ENCODE results near the gene REPS2.

The REPS2 gene

DNA sequence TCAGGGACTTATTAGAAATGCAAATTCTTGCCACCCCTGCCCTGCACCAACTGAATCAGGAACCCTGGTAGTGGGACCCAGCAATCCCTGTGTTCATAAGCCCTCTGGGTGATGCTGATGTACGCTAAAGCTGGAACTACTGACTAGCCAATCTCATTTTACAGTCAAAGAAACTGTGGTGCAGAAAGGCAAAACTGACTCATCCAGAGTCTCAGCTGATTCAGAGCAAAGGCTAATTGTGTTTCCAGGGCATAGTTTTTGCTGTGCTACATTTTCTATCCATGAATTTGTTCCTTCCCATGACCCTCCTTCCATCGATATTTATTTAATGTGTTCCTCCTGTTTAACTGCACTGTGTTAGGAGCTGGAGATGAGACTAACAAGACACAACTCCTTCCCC, 207.5 kb downstream of the REPS2 start:
- DNase-seq (ENCODE audit: low read depth): no peak
- no peak overlapping the region for H3K4me3 ChIP-seq (ENCODE audit: low read depth, low read length)
- in situ Hi-C loops (cut with HindIII; ENCODE audit: low sequenced_read_pairs): no loop called here
- TF ChIP-seq, protein P1, sequence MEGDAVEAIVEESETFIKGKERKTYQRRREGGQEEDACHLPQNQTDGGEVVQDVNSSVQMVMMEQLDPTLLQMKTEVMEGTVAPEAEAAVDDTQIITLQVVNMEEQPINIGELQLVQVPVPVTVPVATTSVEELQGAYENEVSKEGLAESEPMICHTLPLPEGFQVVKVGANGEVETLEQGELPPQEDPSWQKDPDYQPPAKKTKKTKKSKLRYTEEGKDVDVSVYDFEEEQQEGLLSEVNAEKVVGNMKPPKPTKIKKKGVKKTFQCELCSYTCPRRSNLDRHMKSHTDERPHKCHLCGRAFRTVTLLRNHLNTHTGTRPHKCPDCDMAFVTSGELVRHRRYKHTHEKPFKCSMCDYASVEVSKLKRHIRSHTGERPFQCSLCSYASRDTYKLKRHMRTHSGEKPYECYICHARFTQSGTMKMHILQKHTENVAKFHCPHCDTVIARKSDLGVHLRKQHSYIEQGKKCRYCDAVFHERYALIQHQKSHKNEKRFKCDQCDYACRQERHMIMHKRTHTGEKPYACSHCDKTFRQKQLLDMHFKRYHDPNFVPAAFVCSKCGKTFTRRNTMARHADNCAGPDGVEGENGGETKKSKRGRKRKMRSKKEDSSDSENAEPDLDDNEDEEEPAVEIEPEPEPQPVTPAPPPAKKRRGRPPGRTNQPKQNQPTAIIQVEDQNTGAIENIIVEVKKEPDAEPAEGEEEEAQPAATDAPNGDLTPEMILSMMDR (IDR thresholded peaks at IDR 0.05; ENCODE audit: low read depth, low read length, missing control alignments): no peak

GRCh38 chrX:17160975-17161374, 214.5 kb downstream of the REPS2 start:
- H3K4me3 ChIP-seq (ENCODE audit: low read depth, low read length): no peak overlapping the region
- no peak for DNase-seq (ENCODE audit: low read depth)
- TF ChIP-seq, protein P1 (IDR thresholded peaks at IDR 0.05; ENCODE audit: low read depth, low read length, missing control alignments): no peak
- in situ Hi-C loops (cut with HindIII; ENCODE audit: low sequenced_read_pairs): no loop called here

- H3K4me3 ChIP-seq (ENCODE audit: low read depth, low read length): no peak overlapping the region
- no peak for DNase-seq (ENCODE audit: low read depth)
- in situ Hi-C loops (cut with HindIII; ENCODE audit: low sequenced_read_pairs): no loop called here
- TF ChIP-seq, protein P1 (IDR thresholded peaks at IDR 0.05; ENCODE audit: low read depth, low read length, missing control alignments): no peak
Observed at GRCh38 chrX:17161991-17162390, 215.5 kb downstream of the REPS2 start.

GRCh38 chrX:17164079-17164478, 217.6 kb downstream of the REPS2 start:
- TF ChIP-seq, protein P1 (IDR thresholded peaks at IDR 0.05; ENCODE audit: low read depth, low read length, missing control alignments): no peak
- H3K4me3 ChIP-seq (ENCODE audit: low read depth, low read length): no peak overlapping the region
- no peak for DNase-seq (ENCODE audit: low read depth)
- in situ Hi-C loops (cut with HindIII; ENCODE audit: low sequenced_read_pairs): no loop called here

GRCh38 chrX:17164941-17165340, 218.5 kb downstream of the REPS2 start:
- TF ChIP-seq, protein P1 (IDR thresholded peaks at IDR 0.05; ENCODE audit: low read depth, low read length, missing control alignments): no peak
- in situ Hi-C loops (cut with HindIII; ENCODE audit: low sequenced_read_pairs): no loop called here
- no peak overlapping the region for H3K4me3 ChIP-seq (ENCODE audit: low read depth, low read length)
- peak; percentile 81 for DNase-seq (ENCODE audit: low read depth)

GRCh38 chrX:17167915-17168314, 221.5 kb downstream of the REPS2 start:
- in situ Hi-C loops (cut with HindIII; ENCODE audit: low sequenced_read_pairs): no loop called here
- TF ChIP-seq, protein P1 (IDR thresholded peaks at IDR 0.05; ENCODE audit: low read depth, low read length, missing control alignments): no peak
- H3K4me3 ChIP-seq (ENCODE audit: low read depth, low read length): no peak overlapping the region
- DNase-seq (ENCODE audit: low read depth): no peak

- peak; percentile 46 for DNase-seq (ENCODE audit: low read depth)
- in situ Hi-C loops (cut with HindIII; ENCODE audit: low sequenced_read_pairs): no loop called here
- TF ChIP-seq, protein P1 (IDR thresholded peaks at IDR 0.05; ENCODE audit: low read depth, low read length, missing control alignments): no peak
- no peak overlapping the region for H3K4me3 ChIP-seq (ENCODE audit: low read depth, low read length)
Observed at GRCh38 chrX:17170973-17171372, 224.5 kb downstream of the REPS2 start.

Measured in astrocyte of the cerebellum (primary cell).